GM19025 (cell line): ENCODE measurements around the gene ZMAT5.

Experiments
- ATAC-seq: cut with Tn5 transposase; IDR thresholded peaks from one replicate; pipeline ENCODE4 v1.9.1; 2021; ENCODE audit warnings: mild to moderate bottlenecking, low read depth, moderate library complexity; ENCODE audit not compliant: unreplicated experiment

The ZMAT5 gene, protein sequence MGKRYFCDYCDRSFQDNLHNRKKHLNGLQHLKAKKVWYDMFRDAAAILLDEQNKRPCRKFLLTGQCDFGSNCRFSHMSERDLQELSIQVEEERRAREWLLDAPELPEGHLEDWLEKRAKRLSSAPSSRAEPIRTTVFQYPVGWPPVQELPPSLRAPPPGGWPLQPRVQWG

DNA sequence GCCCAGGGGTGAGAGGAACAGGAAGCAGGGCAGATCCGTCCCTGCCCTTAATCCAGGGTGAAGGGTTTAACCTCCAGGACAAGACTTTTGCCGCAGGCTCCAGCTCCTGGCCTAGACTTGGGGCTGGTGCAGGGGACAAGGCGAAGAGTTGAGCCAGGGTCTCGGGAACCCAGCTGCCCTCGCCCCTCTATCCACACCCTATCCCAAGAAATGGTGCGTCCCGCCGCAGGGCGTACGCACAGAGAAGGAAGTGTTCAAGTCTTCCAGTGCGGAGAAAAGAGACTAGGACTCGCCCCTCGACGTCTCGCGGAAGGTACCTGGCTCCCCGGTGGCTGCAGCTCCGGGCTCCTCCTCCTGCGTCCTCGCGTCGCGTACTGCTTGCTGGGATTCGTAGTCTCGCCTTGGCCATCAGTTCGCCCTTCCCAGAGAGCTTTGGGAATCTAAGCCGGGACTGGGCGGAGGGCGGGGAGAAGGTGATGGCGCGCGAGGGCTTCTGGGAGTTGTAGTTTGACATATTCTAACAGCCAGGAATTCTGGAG, at the start of gene ZMAT5:
Gene ZMAT5, minus strand, starts transcription at position 376 of the 539 bp plus-strand sequence. CDS start 18,463 bp downstream, outside the sequence.
- peak; percentile 85 for ATAC-seq

DNA sequence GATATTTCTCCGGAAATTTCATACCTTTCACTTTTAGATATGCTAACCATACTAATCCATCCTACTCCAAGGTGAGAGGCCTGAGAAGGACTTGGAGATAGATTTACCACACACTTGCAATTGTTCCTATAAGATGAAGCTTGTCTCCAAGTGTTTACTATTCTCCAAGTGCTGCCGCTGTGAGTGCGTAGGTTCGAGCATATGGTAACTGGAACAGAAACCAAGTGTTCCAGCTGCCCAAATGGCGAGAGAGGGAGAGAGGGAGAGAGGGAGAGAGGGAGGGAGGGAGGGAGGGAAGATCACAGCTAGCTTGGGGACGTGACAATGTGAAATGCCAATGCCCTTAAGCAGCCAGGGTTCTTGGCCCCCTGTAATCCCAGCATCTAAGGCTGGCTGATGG, 49.7 kb upstream of the ZMAT5 start:
- ATAC-seq = no peak

- ATAC-seq = no peak
Measured at GRCh38 chr22:29816128-29816527, 49.3 kb upstream of the ZMAT5 start.

DNA sequence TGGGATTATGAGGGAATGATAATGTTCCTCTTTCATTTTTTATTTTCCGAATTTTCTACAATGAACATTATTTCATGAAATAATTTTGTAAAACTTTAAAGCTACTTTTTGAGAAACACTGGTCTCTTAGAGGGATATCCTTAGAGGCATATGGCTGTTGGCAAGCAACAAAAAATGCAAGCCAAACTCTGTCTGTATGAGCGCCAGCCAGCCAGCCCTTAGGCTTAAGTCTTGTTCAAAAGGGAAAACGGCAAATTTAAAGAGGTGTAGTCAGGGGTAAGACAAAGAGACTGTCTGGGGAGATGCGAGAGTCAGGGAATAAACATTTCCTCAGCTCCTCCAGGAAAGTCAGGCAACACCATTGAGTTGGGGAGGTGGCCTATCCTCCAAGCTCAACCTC, 48.8 kb upstream of the ZMAT5 start:
- ATAC-seq = no peak

GRCh38 chr22:29814003-29814402, 47.2 kb upstream of the ZMAT5 start:
- no peak for ATAC-seq

GRCh38 chr22:29813563-29813962, 46.8 kb upstream of the ZMAT5 start:
- no peak for ATAC-seq

DNA sequence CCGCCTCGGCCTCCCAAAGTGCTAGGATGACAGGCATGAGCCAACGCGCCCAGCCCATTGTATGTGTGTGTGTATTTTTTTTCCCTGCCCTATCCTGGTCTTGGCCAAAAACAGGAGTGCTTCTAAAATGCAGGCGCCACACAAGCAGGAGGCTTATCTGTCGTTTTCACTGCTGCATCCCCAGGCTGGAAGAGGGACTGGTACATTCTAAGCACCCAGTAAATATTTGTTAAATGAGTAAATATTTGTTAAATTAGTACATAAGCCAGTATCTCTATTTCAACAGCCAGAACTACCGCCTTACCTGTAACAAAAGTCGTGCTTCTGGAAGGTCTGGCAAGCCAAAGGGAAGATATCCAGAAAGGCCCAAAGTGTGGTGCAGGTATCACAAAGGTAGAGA, 46.3 kb upstream of the ZMAT5 start:
- ATAC-seq = no peak

DNA sequence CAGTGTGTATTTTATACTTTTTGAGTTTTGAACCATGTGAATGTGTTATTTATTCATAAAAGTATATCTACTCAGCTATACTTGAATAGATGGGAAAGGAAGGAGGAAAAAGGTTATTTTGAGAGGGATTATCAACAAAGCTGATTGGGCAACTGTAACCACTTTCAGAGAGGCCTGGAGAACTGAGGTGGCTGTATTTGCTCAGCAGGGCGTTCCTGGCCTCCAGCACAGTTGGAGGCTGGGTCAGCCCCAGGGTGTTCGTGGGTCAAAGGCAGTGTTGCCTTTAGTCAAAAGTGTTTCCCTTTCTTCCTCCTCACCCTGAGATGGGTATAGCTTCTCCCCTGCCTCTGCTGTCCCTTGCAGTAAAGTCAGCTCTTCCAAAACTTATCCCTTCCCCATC, 44.6 kb upstream of the ZMAT5 start:
- no peak for ATAC-seq

DNA sequence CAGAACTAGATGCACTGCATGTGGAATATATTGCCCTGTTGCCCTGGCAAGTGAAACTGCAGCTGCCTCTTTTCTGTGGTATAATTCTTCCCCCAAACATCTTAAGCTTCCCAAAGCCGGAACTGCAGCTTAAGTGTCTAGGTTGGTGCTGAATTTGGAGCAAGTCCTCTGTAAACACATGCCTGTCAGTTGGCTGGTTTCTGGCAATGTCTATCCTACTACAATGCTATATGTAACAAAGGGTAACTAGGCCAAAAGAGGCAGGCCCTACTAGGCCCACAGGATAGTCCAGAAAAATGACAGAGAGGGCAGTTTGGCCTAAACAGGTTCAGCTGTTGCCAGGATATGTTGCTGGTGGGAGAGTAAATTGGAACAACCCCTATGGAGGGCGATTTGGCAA, 43.4 kb upstream of the ZMAT5 start:
- no peak for ATAC-seq

GRCh38 chr22:29806196-29806595, 39.4 kb upstream of the ZMAT5 start:
- no peak for ATAC-seq

GRCh38 chr22:29804985-29805384, 38.2 kb upstream of the ZMAT5 start:
- ATAC-seq = no peak

- ATAC-seq = no peak
Measured at GRCh38 chr22:29803190-29803589, 36.4 kb upstream of the ZMAT5 start.

- ATAC-seq = no peak
Measured at GRCh38 chr22:29801796-29802195, 35.0 kb upstream of the ZMAT5 start.

DNA sequence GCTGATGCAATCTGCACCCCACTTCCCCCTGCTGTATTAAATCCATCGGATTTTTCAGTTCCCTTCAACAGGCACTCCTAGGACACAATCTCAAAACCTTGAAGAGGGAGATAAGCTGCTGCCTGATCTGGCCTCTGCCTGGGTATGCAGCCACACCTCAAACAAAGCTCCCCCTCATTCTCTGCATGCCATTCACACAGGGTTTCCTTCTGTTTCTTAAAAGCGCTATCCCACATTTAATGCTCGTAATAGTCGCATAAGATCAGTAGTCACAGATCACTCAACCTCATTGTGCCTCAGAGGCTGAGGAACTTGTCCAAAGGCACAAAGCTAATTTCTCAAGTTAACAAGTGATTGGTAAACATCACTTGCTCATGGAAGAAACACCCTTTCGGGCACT, 34.3 kb upstream of the ZMAT5 start:
- ATAC-seq = no peak

GRCh38 chr22:29799217-29799680, 32.4 kb upstream of the ZMAT5 start:
- no peak for ATAC-seq

DNA sequence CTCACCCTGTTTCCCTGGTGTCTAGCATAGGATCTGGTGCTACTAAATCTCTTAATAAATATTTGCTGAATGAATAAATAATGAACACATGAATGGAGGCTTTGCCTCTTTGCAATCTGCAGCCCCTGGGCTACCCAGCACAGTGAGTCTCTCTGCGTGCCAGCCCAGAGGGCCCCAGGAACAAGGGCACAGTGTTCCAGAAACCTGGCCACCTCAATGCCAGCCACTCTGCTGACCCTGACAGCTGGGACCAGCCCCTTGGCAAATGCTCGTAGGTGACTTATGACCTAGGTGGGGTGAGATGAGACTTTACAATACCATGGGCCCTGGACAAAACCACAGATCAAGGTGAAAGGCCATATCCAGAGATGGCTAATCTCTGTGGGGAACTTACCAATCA, 32.0 kb upstream of the ZMAT5 start:
- no peak for ATAC-seq

DNA sequence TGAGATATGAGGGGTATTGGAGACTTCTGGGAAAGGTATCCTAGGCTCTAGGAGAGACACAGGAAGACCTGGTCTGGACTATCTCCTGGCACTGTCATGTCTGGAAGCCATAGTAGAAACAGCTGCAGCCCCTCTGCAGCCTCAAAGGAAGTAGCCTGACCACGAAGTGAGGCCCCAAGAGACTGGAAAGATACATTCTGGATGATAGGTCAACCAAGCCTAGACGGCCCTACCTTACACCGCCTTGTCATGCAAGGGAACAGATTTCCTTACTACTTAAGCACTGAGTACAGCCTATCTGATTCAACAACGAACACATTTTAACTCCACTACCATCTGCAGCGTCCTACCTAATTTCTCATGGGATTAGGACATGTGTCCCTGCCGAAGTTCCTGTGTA, 31.5 kb upstream of the ZMAT5 start:
- ATAC-seq = no peak

GRCh38 chr22:29797351-29797750, 30.5 kb upstream of the ZMAT5 start:
- no peak for ATAC-seq

GRCh38 chr22:29795663-29796062, 28.9 kb upstream of the ZMAT5 start:
- ATAC-seq = no peak

- no peak for ATAC-seq
Measured at GRCh38 chr22:29793396-29793795, 26.6 kb upstream of the ZMAT5 start.

GRCh38 chr22:29790061-29790460, 23.3 kb upstream of the ZMAT5 start:
- ATAC-seq = no peak
